K562 (cell line): ENCODE results near the gene MID1IP1. TPM values are rescaled to one million over a fixed set of nuclear protein-coding genes. Genes with fewer than 3 reads are reported as not detected.

ENCODE experiments used
- CBX1 ChIP-seq: sonication (generic); IDR thresholded peaks from 2 replicates; pipeline ENCODE4 v1.6.1; 2016; ENCODE audit warnings: antibody characterized with exemption, low read depth, mild to moderate bottlenecking
- CBX5 ChIP-seq: IDR thresholded peaks from 2 replicates; pipeline ENCODE4 v1.6.1; 2014; ENCODE audit warnings: low read depth, borderline replicate concordance
- CHD1 ChIP-seq: fragments of 200-600 bp; sonication (generic); IDR thresholded peaks from one replicate; pipeline ENCODE4 v1.6.1; 2012; ENCODE audit warnings: mild to moderate bottlenecking, moderate library complexity, low read length, inconsistent platforms
- FOXA3 ChIP-seq, 2 experiments: fragments of 450-650 bp in 1 of 2; sonication (generic) in 1 of 2; formaldehyde crosslinking; IDR thresholded peaks in 1 of 2; conservative IDR thresholded peaks in 1 of 2; 2 replicates each; pipeline versions ENCODE4 v1.4.0 to v1.8.0; 2020 to 2022; ENCODE audit warnings: mild to moderate bottlenecking in 2 of 2, missing genetic modification reagents in 1 of 2
- MAFF ChIP-seq: IDR thresholded peaks from 2 replicates; pipeline ENCODE4 v1.6.1; 2012; ENCODE audit warnings: low read length, improper control_type of control experiment
- MXI1 ChIP-seq: IDR thresholded peaks from 2 replicates; pipeline ENCODE4 v1.6.1; 2011; ENCODE audit warnings: low read depth, mild to moderate bottlenecking, improper control_type of control experiment, low read length
- NFXL1 ChIP-seq: fragments of 450-650 bp; formaldehyde crosslinking; IDR thresholded peaks from 2 replicates; pipeline ENCODE4 v1.4.0; 2021; ENCODE audit warnings: mild to moderate bottlenecking
- NRF1 ChIP-seq, 2 experiments: fragments of 450-650 bp; IDR thresholded peaks in 1 of 2; conservative IDR thresholded peaks in 1 of 2; 2 replicates each; pipeline ENCODE4 v1.6.1; 2014; ENCODE audit warnings: mild to moderate bottlenecking in 2 of 2
- PHB2 ChIP-seq: fragments of 450-650 bp; IDR thresholded peaks from 2 replicates; pipeline ENCODE4 v1.6.1; 2017; ENCODE audit warnings: low read depth
- SMAD2 ChIP-seq: fragments of 150-350 bp; IDR thresholded peaks from 2 replicates; pipeline ENCODE4 v1.6.1; 2014; ENCODE audit warnings: low read depth, mild to moderate bottlenecking, low read length
- SREBF1 ChIP-seq: fragments of 150-350 bp; IDR thresholded peaks from 2 replicates; pipeline ENCODE4 v1.6.1; 2014; ENCODE audit warnings: antibody characterized with exemption, low read depth, low read length, borderline replicate concordance
- WHSC1 ChIP-seq: IDR thresholded peaks from one replicate; pipeline ENCODE4 v1.6.1; 2012; ENCODE audit warnings: low read length, control low read depth, inconsistent platforms
- ZNF584 ChIP-seq: fragments of 200-800 bp; sonication (Bioruptor generic); IDR thresholded peaks from 2 replicates; pipeline ENCODE4 v1.6.1; 2016; ENCODE audit warnings: low read depth, mild to moderate bottlenecking, missing genetic modification characterization, missing compliant biosample characterization
- polyA plus RNA-seq, 8 experiments: library from polyadenylated mRNA; depleted of rRNA in 4 of 8; stranded (reverse) in 5 of 8; unstranded in 3 of 8; fragments of >200 nt; fragmentation: Nextera tagmentation in 2 of 8; fragmentation: Illumina TruSeq in 1 of 8; extraction: Ambion mirVana in 2 of 8; extraction: Trizol in 1 of 8; gene quantifications; 2 replicates each; pipeline versions ENCODE4 v1.2.1 to v1.2.3, GENCODE V29; 2011 to 2014; ENCODE audit warnings: inconsistent platforms in 1 of 8, missing spikeins in 1 of 8
- total RNA-seq, 7 experiments: library from RNA; depleted of rRNA in 6 of 7; stranded (reverse); fragments of >200 nt in 6 of 7; fragmentation: Illumina TruSeq in 2 of 7; extraction: Trizol in 2 of 7; gene quantifications; 2 replicates each; pipeline versions ENCODE4 v1.2.1 to v1.2.3, GENCODE V29; 2011 to 2021; ENCODE audit warnings: low replicate concordance in 1 of 7
- TF ChIP-seq, protein P1 (sequence below): fragments of 450-650 bp; formaldehyde crosslinking; IDR thresholded peaks from 2 replicates; pipeline ENCODE4 v1.4.0; 2020; ENCODE audit warnings: mild to moderate bottlenecking, moderate library complexity
- TF ChIP-seq, protein P2 (sequence below): fragments of 450-650 bp; formaldehyde crosslinking; IDR thresholded peaks from 2 replicates; pipeline ENCODE4 v1.4.0; 2022; ENCODE audit warnings: missing genetic modification characterization
- TF ChIP-seq, protein P3 (sequence below): fragments of 450-650 bp; conservative IDR thresholded peaks from 2 replicates; pipeline ENCODE4 v1.6.1; 2016; ENCODE audit warnings: missing genetic modification characterization, low read depth, mild to moderate bottlenecking, control low read depth, missing compliant biosample characterization
- TF ChIP-seq, protein P4 (sequence below): fragments of 250-450 bp; sonication (Bioruptor Pico); IDR thresholded peaks from 2 replicates; pipeline ENCODE4 v1.8.0; 2021; ENCODE audit warnings: moderate library complexity, mild to moderate bottlenecking, inconsistent platforms
- TF ChIP-seq, protein P5 (sequence below): sonication (generic); formaldehyde crosslinking; IDR thresholded peaks from 2 replicates; pipeline ENCODE4 v1.8.0; 2022; ENCODE audit warnings: mild to moderate bottlenecking, missing genetic modification reagents
- TF ChIP-seq, protein P6 (sequence below): fragments of 450-650 bp; IDR thresholded peaks from 2 replicates; pipeline ENCODE4 v1.6.1; 2016; ENCODE audit warnings: missing biosample characterization, missing genetic modification characterization

The MID1IP1 gene
- total and polyA plus RNA-seq, 9 of the 15 experiments (the other 6 are each of a cell fraction or from before 2014, with no cell fraction given): 0.51 to 102 (median 27.5) TPM

DNA sequence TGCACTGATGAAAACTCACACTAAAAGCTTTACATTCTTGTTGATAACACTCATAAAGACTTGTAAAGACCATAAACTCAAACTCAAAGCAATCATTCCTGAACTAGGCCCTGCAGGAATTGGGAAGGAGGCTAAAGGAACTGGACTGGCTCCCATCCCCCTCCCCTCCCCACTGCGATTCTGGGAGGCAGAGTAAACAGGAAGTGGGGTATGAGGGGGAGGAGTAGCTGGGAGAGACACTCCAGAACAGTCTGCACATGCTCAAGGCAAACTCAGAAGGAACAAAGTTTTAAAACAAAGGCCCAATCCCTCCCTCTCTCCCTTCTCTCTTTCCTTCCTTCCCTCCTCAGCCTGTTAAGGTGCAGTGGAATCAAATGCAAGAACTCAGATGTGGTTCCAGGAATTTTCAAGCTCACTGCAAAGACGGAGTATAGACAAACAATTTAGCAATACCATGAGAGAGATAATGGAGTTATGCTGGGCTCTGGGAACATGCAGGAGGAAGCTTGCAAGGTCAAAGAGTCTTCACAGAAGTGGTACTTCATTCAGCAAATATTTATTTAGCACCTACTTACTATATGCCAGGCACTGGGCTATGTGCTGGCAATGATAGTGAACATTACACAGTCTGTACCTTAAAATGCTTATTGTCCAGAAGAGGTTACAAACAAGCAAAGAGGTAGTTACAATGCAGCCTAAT, 15.9 kb downstream of the MID1IP1 start (continued):
- TF ChIP-seq WHSC1 (no peak), CBX5 (no peak), CHD1 (no peak), PHB2 (no peak), NRF1 (conservative IDR thresholded peaks at IDR 0.05 in 1 of 2, IDR thresholded peaks at IDR 0.05 in 1 of 2) (peak; percentile 85 to 87), SREBF1 (no peak), NFXL1 (CRISPR knock-in tag) (no peak), ZNF584 (CRISPR knock-in tag) (peak; percentile 61; the same call in 1 of the 2 replicates), FOXA3 (CRISPR knock-in tag; conservative IDR thresholded peaks at IDR 0.05 in 1 of 2, IDR thresholded peaks at IDR 0.05 in 1 of 2) (peak; percentile 61 to 89; a peak in 2 of 4 replicates), MAFF (no peak), MXI1 (no peak), CBX1 (no peak), SMAD2 (no peak)
- TF ChIP-seq, protein P1, sequence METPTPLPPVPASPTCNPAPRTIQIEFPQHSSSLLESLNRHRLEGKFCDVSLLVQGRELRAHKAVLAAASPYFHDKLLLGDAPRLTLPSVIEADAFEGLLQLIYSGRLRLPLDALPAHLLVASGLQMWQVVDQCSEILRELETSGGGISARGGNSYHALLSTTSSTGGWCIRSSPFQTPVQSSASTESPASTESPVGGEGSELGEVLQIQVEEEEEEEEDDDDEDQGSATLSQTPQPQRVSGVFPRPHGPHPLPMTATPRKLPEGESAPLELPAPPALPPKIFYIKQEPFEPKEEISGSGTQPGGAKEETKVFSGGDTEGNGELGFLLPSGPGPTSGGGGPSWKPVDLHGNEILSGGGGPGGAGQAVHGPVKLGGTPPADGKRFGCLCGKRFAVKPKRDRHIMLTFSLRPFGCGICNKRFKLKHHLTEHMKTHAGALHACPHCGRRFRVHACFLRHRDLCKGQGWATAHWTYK (CRISPR knock-in tag): 0 out of 2 replicates have a peak, but pooled peaks have one; percentile 44
- TF ChIP-seq, protein P2, sequence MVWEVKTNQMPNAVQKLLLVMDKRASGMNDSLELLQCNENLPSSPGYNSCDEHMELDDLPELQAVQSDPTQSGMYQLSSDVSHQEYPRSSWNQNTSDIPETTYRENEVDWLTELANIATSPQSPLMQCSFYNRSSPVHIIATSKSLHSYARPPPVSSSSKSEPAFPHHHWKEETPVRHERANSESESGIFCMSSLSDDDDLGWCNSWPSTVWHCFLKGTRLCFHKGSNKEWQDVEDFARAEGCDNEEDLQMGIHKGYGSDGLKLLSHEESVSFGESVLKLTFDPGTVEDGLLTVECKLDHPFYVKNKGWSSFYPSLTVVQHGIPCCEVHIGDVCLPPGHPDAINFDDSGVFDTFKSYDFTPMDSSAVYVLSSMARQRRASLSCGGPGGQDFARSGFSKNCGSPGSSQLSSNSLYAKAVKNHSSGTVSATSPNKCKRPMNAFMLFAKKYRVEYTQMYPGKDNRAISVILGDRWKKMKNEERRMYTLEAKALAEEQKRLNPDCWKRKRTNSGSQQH: no peak
- TF ChIP-seq, protein P3, sequence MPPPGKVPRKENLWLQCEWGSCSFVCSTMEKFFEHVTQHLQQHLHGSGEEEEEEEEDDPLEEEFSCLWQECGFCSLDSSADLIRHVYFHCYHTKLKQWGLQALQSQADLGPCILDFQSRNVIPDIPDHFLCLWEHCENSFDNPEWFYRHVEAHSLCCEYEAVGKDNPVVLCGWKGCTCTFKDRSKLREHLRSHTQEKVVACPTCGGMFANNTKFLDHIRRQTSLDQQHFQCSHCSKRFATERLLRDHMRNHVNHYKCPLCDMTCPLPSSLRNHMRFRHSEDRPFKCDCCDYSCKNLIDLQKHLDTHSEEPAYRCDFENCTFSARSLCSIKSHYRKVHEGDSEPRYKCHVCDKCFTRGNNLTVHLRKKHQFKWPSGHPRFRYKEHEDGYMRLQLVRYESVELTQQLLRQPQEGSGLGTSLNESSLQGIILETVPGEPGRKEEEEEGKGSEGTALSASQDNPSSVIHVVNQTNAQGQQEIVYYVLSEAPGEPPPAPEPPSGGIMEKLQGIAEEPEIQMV (tag): no peak
- TF ChIP-seq, protein P4, sequence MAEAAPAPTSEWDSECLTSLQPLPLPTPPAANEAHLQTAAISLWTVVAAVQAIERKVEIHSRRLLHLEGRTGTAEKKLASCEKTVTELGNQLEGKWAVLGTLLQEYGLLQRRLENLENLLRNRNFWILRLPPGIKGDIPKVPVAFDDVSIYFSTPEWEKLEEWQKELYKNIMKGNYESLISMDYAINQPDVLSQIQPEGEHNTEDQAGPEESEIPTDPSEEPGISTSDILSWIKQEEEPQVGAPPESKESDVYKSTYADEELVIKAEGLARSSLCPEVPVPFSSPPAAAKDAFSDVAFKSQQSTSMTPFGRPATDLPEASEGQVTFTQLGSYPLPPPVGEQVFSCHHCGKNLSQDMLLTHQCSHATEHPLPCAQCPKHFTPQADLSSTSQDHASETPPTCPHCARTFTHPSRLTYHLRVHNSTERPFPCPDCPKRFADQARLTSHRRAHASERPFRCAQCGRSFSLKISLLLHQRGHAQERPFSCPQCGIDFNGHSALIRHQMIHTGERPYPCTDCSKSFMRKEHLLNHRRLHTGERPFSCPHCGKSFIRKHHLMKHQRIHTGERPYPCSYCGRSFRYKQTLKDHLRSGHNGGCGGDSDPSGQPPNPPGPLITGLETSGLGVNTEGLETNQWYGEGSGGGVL (CRISPR knock-in tag): no peak
- TF ChIP-seq, protein P5, sequence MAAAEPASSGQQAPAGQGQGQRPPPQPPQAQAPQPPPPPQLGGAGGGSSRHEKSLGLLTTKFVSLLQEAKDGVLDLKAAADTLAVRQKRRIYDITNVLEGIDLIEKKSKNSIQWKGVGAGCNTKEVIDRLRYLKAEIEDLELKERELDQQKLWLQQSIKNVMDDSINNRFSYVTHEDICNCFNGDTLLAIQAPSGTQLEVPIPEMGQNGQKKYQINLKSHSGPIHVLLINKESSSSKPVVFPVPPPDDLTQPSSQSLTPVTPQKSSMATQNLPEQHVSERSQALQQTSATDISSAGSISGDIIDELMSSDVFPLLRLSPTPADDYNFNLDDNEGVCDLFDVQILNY: no peak
- TF ChIP-seq, protein P6, sequence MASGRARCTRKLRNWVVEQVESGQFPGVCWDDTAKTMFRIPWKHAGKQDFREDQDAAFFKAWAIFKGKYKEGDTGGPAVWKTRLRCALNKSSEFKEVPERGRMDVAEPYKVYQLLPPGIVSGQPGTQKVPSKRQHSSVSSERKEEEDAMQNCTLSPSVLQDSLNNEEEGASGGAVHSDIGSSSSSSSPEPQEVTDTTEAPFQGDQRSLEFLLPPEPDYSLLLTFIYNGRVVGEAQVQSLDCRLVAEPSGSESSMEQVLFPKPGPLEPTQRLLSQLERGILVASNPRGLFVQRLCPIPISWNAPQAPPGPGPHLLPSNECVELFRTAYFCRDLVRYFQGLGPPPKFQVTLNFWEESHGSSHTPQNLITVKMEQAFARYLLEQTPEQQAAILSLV: no peak
